ENCODE data around the gene TMX4.

DNA sequence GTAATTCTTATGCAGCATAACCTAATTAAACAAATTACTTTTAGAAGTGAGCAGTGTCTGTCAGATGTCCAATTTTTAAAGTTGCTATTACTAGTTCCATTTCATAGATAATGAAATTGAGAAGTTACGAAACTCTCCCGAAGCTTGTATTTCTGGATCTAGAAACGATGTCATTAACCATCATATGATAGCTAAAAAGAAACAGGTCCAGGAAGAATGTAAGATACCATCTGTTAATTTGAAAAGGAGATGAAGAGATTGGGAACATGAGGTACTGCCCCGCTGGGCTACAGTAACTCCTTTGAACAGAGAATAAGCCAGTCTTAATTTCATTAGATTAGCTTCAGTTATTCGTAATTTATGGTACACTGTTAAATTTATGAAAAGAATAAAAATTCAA lies 47.5 kb upstream of the TMX4 start:
- TF ChIP-seq, protein P1, sequence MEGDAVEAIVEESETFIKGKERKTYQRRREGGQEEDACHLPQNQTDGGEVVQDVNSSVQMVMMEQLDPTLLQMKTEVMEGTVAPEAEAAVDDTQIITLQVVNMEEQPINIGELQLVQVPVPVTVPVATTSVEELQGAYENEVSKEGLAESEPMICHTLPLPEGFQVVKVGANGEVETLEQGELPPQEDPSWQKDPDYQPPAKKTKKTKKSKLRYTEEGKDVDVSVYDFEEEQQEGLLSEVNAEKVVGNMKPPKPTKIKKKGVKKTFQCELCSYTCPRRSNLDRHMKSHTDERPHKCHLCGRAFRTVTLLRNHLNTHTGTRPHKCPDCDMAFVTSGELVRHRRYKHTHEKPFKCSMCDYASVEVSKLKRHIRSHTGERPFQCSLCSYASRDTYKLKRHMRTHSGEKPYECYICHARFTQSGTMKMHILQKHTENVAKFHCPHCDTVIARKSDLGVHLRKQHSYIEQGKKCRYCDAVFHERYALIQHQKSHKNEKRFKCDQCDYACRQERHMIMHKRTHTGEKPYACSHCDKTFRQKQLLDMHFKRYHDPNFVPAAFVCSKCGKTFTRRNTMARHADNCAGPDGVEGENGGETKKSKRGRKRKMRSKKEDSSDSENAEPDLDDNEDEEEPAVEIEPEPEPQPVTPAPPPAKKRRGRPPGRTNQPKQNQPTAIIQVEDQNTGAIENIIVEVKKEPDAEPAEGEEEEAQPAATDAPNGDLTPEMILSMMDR (IDR thresholded peaks at IDR 0.05; ENCODE audit: poor library complexity): no peak
- no peak for TF ChIP-seq EZH2phosphoT487 (IDR thresholded peaks at IDR 0.05; ENCODE audit: low read depth, severe bottlenecking, unreplicated experiment)
